Measurements from ENCODE around the gene APOL1. TPM values are rescaled to one million over a fixed set of nuclear protein-coding genes. Genes with fewer than 3 reads are reported as not detected.
"Not testable (repeated sequence)": the region's sequence is repeated elsewhere in the genome, so short reads cannot be mapped to it uniquely, and the experiment has no call there.

Gene APOL1
- total and polyA plus RNA-seq, 10 donors = 10.0 to 108 (median 44.7) TPM

GRCh38 chr22:36257948-36258670 lies 5.2 kb downstream of the APOL1 start:
- TF ChIP-seq CTCF (IDR thresholded peaks at IDR 0.05 in 8 of 11, conservative IDR thresholded peaks at IDR 0.05 in 3 of 11) = no peak
- TF ChIP-seq POLR2AphosphoS5 (IDR thresholded peaks at IDR 0.05) = no peak
- no peak for TF ChIP-seq POLR2A (IDR thresholded peaks at IDR 0.05)
- Histone ChIP-seq H3K4me1 (peaks cover 36 to 83% (median 65%) of the 10 kb centered on the region in 6 donors), H3K36me3 (peaks cover 0 to 75% (median 39%) of the 10 kb centered on the region in 6 donors), H3K27me3 (replicated peaks in 1 of 7) (no peaks in the 10 kb centered on the region), H3K4me3 (no peak overlapping the region), H3K27ac (peak overlapping the region; percentile 49 to 82 (median 67)), H3K9me3 (no peaks in the 10 kb centered on the region)
- intact Hi-C loops (cut with DNase I; ENCODE audit: low total_unique reads) = no loop called here
- DNase-seq = no peak
- WGBS, 5 donors = 85 to 88% (median 88%) methylated on average over 13 of the region's 13 CpGs

GRCh38 chr22:36258701-36259614 lies 6.0 kb downstream of the APOL1 start:
- H3K27ac ChIP-seq = peak overlapping the region; percentile 49 to 82 (median 67)
- H3K4me1 ChIP-seq = peaks cover 31 to 74% (median 57%) of the 10 kb centered on the region in 6 donors
- H3K36me3 ChIP-seq = peaks cover 0 to 83% (median 41%) of the 10 kb centered on the region in 6 donors
- no peak for DNase-seq
- H3K27me3 ChIP-seq (replicated peaks in 1 of 7) = no peaks in the 10 kb centered on the region
- peak in 1 of 3 donors; percentile 24 for TF ChIP-seq POLR2AphosphoS5 (IDR thresholded peaks at IDR 0.05)
- TF ChIP-seq CTCF (IDR thresholded peaks at IDR 0.05 in 8 of 11, conservative IDR thresholded peaks at IDR 0.05 in 3 of 11) = no peak
- 33 to 52% (median 49%) methylated on average over 16 of the region's 16 CpGs for WGBS, 5 donors
- no peak overlapping the region for H3K4me3 ChIP-seq
- H3K9me3 ChIP-seq = no peaks in the 10 kb centered on the region
- intact Hi-C loops (cut with DNase I; ENCODE audit: low total_unique reads) = no loop called here

GRCh38 chr22:36259615-36260300 lies 6.8 kb downstream of the APOL1 start:
- no peaks in the 10 kb centered on the region for H3K27me3 ChIP-seq (replicated peaks in 1 of 7)
- no peak for TF ChIP-seq POLR2AphosphoS5 (IDR thresholded peaks at IDR 0.05)
- no peak for TF ChIP-seq POLR2A (IDR thresholded peaks at IDR 0.05)
- no peak for TF ChIP-seq CTCF (IDR thresholded peaks at IDR 0.05 in 8 of 11, conservative IDR thresholded peaks at IDR 0.05 in 3 of 11)
- H3K4me1 ChIP-seq = peaks cover 23 to 66% (median 49%) of the 10 kb centered on the region in 6 donors
- 74 to 81% (median 78%) methylated on average over 14 of the region's 14 CpGs for WGBS, 5 donors
- no peak for DNase-seq
- H3K4me3 ChIP-seq = no peak overlapping the region
- intact Hi-C loops (cut with DNase I; ENCODE audit: low total_unique reads) = no loop called here
- no peaks in the 10 kb centered on the region for H3K9me3 ChIP-seq
- H3K36me3 ChIP-seq = peaks cover 0 to 91% (median 41%) of the 10 kb centered on the region in 6 donors
- H3K27ac ChIP-seq = peak overlapping the region in 6 of 8 donors; percentile 49 to 82 (median 70)

GRCh38 chr22:36261675-36262074 lies 8.7 kb downstream of the APOL1 start:
- H3K27me3 ChIP-seq (replicated peaks in 1 of 7); intact Hi-C loops (cut with DNase I; ENCODE audit: low total_unique reads); H3K9me3 ChIP-seq; DNase-seq; H3K4me3 ChIP-seq: not testable (repeated sequence)
- H3K4me1 ChIP-seq = peaks cover 15 to 50% (median 37%) of the 10 kb centered on the region in 6 donors
- H3K27ac ChIP-seq = peak overlapping the region in 5 of 8 donors; percentile 4 to 45 (median 31)
- peaks cover 0 to 100% (median 57%) of the 10 kb centered on the region in 6 donors for H3K36me3 ChIP-seq
- WGBS, 5 donors = 75 to 87% (median 79%) methylated on average over 5 to 6 of the region's 6 CpGs

GRCh38 chr22:36262307-36262706 lies 9.4 kb downstream of the APOL1 start:
- WGBS, 5 donors = 85 to 98% (median 91%) methylated on average over 3 of the region's 3 CpGs
- Histone ChIP-seq H3K36me3 (peaks cover 0 to 100% (median 58%) of the 10 kb centered on the region in 6 donors), H3K27ac (peak overlapping the region in 3 of 8 donors; percentile 23 to 45 (median 43)), H3K4me1 (peaks cover 15 to 43% (median 32%) of the 10 kb centered on the region in 6 donors)
- DNase-seq; intact Hi-C loops (cut with DNase I; ENCODE audit: low total_unique reads); H3K4me3 ChIP-seq; H3K9me3 ChIP-seq; H3K27me3 ChIP-seq (replicated peaks in 1 of 7): not testable (repeated sequence)

- H3K9me3 ChIP-seq; H3K27me3 ChIP-seq (replicated peaks in 1 of 7); intact Hi-C loops (cut with DNase I; ENCODE audit: low total_unique reads); H3K4me3 ChIP-seq; DNase-seq: not testable (repeated sequence)
- peak overlapping the region in 2 of 8 donors; percentile 43 to 45 for H3K27ac ChIP-seq
- H3K4me1 ChIP-seq = peaks cover 12 to 35% (median 23%) of the 10 kb centered on the region in 6 donors
- WGBS, 5 donors = 51 to 78% (median 55%) methylated on average over 5 of the region's 5 CpGs
- H3K36me3 ChIP-seq = peaks cover 0 to 99% (median 50%) of the 10 kb centered on the region in 6 donors
Measured at GRCh38 chr22:36263216-36263673, 10.3 kb downstream of the APOL1 start.
